ENCODE results near the gene TP73. TPM values are rescaled to one million over a fixed set of nuclear protein-coding genes. Genes with fewer than 3 reads are reported as not detected.
A peak's percentile ranks its signal among the peaks of the same experiment; 100 is the strongest.

TP73 gene
- total RNA-seq, 5 donors from 2014 or later (not counting 1 experiment from before 2014, with no cell fraction given): 0.12 to 0.21 (median 0.18) TPM; not detected in 1

GRCh38 chr1:3695326-3696217 lies 43.3 kb downstream of the TP73 start:
- ATAC-seq (replicated peaks in 1 of 4): peak; percentile 47 to 68 (median 56)
- peak in 20 of 35 experiments; percentile 5 to 38 (median 21) for DNase-seq
- Mint-ChIP-seq H3K4me1 (peaks cover 0 to 2% (median 0%) of the 10 kb centered on the region in 3 donors), H3K27me3 (peaks cover 7 to 18% of the 10 kb centered on the region in 2 donors), H3K4me3 (peak overlapping the region in 1 of 3 donors; percentile 50), H3K9me3 (no peaks in the 10 kb centered on the region), H3K36me3 (no peaks in the 10 kb centered on the region), H3K27ac (no peak overlapping the region)
- ChIA-PET POLR2A (no interaction called here), CTCF (interaction anchor here in 1 of 2 donors (0.6 kb wide), 1 partner anchor 29 kb away, joined by 4 read pairs; no protein-coding TSS in a partner anchor)
- Histone ChIP-seq H3K36me3 (ENCODE audit: control insufficient read depth in 2 of 2, extremely low read depth in 1 of 2, insufficient read depth in 1 of 2, low read length in 1 of 2) (no peaks in the 10 kb centered on the region), H3K4me1 (ENCODE audit: control insufficient read depth in 1 of 2, extremely low read depth in 1 of 2, insufficient read depth in 2 of 2, low read length in 2 of 2) (peaks cover 0 to 8% of the 10 kb centered on the region in 2 experiments), H3K9me3 (no peaks in the 10 kb centered on the region), H3K27me3 (replicated peaks in 1 of 2; ENCODE audit: control insufficient read depth in 2 of 2, extremely low read depth in 1 of 2, insufficient read depth in 2 of 2, low read length in 1 of 2) (peaks cover 0 to 51% of the 10 kb centered on the region in 2 experiments), H3K27ac (ENCODE audit: low read length) (no peak overlapping the region), H3K4me3 (ENCODE audit: control insufficient read depth in 1 of 2, extremely low read depth in 1 of 2, low read length in 1 of 2) (no peak overlapping the region)
- 50% methylated on average over 33 of the region's 33 CpGs for WGBS (ENCODE audit: insufficient coverage)

- Histone ChIP-seq H3K9me3 (no peaks in the 10 kb centered on the region), H3K4me3 (ENCODE audit: control insufficient read depth in 1 of 2, extremely low read depth in 1 of 2, low read length in 1 of 2) (no peak overlapping the region), H3K36me3 (ENCODE audit: control insufficient read depth in 2 of 2, extremely low read depth in 1 of 2, insufficient read depth in 1 of 2, low read length in 1 of 2) (no peaks in the 10 kb centered on the region), H3K27me3 (replicated peaks in 1 of 2; ENCODE audit: control insufficient read depth in 2 of 2, extremely low read depth in 1 of 2, insufficient read depth in 2 of 2, low read length in 1 of 2) (peaks cover 0 to 53% of the 10 kb centered on the region in 2 experiments), H3K27ac (ENCODE audit: low read length) (no peak overlapping the region), H3K4me1 (ENCODE audit: control insufficient read depth in 1 of 2, extremely low read depth in 1 of 2, insufficient read depth in 2 of 2, low read length in 2 of 2) (peaks cover 0 to 8% of the 10 kb centered on the region in 2 experiments)
- Mint-ChIP-seq H3K9me3 (no peaks in the 10 kb centered on the region), H3K27me3 (peaks cover 7 to 18% of the 10 kb centered on the region in 2 donors), H3K4me3 (no peak overlapping the region), H3K36me3 (no peaks in the 10 kb centered on the region), H3K4me1 (peaks cover 0 to 2% (median 0%) of the 10 kb centered on the region in 3 donors), H3K27ac (no peak overlapping the region)
- CTCF ChIA-PET: no interaction called here
- DNase-seq: no peak
- POLR2A ChIA-PET: no interaction called here
- ATAC-seq (replicated peaks in 1 of 4): no peak
- 89% methylated on average over 5 of the region's 9 CpGs for WGBS (ENCODE audit: insufficient coverage)
These were observed 44.4 kb downstream of the TP73 start for GRCh38 chr1:3696689-3697088.

GRCh38 chr1:3697104-3697503 lies 44.8 kb downstream of the TP73 start:
- peaks cover 0 to 8% of the 10 kb centered on the region in 2 experiments for H3K4me1 ChIP-seq (ENCODE audit: control insufficient read depth in 1 of 2, extremely low read depth in 1 of 2, insufficient read depth in 2 of 2, low read length in 2 of 2)
- no peaks in the 10 kb centered on the region for H3K9me3 Mint-ChIP-seq
- no peaks in the 10 kb centered on the region for H3K36me3 Mint-ChIP-seq
- H3K36me3 ChIP-seq (ENCODE audit: control insufficient read depth in 2 of 2, extremely low read depth in 1 of 2, insufficient read depth in 1 of 2, low read length in 1 of 2): no peaks in the 10 kb centered on the region
- H3K27me3 ChIP-seq (replicated peaks in 1 of 2; ENCODE audit: control insufficient read depth in 2 of 2, extremely low read depth in 1 of 2, insufficient read depth in 2 of 2, low read length in 1 of 2): peaks cover 0 to 53% of the 10 kb centered on the region in 2 experiments
- WGBS (ENCODE audit: insufficient coverage): 86% methylated on average over 16 of the region's 22 CpGs
- no peak overlapping the region for H3K27ac ChIP-seq (ENCODE audit: low read length)
- ATAC-seq (replicated peaks in 1 of 4) (no peak), DNase-seq (no peak)
- no peak overlapping the region for H3K27ac Mint-ChIP-seq
- H3K4me3 Mint-ChIP-seq: no peak overlapping the region
- H3K9me3 ChIP-seq: no peaks in the 10 kb centered on the region
- ChIA-PET CTCF (no interaction called here), POLR2A (no interaction called here)
- H3K4me1 Mint-ChIP-seq: peaks cover 0 to 2% (median 0%) of the 10 kb centered on the region in 3 donors
- no peak overlapping the region for H3K4me3 ChIP-seq (ENCODE audit: control insufficient read depth in 1 of 2, extremely low read depth in 1 of 2, low read length in 1 of 2)
- peaks cover 7 to 18% of the 10 kb centered on the region in 2 donors for H3K27me3 Mint-ChIP-seq

GRCh38 chr1:3697810-3698209 lies 45.5 kb downstream of the TP73 start:
- Histone ChIP-seq H3K4me1 (ENCODE audit: control insufficient read depth in 1 of 2, extremely low read depth in 1 of 2, insufficient read depth in 2 of 2, low read length in 2 of 2) (peaks cover 0 to 8% of the 10 kb centered on the region in 2 experiments), H3K4me3 (ENCODE audit: control insufficient read depth in 1 of 2, extremely low read depth in 1 of 2, low read length in 1 of 2) (no peak overlapping the region), H3K27ac (ENCODE audit: low read length) (no peak overlapping the region), H3K36me3 (ENCODE audit: control insufficient read depth in 2 of 2, extremely low read depth in 1 of 2, insufficient read depth in 1 of 2, low read length in 1 of 2) (no peaks in the 10 kb centered on the region), H3K9me3 (no peaks in the 10 kb centered on the region), H3K27me3 (replicated peaks in 1 of 2; ENCODE audit: control insufficient read depth in 2 of 2, extremely low read depth in 1 of 2, insufficient read depth in 2 of 2, low read length in 1 of 2) (peaks cover 0 to 53% of the 10 kb centered on the region in 2 experiments)
- WGBS (ENCODE audit: insufficient coverage): 84% methylated on average over 12 of the region's 12 CpGs
- Mint-ChIP-seq H3K36me3 (no peaks in the 10 kb centered on the region), H3K27ac (no peak overlapping the region), H3K27me3 (peaks cover 7 to 18% of the 10 kb centered on the region in 2 donors), H3K4me1 (peaks cover 0 to 2% (median 0%) of the 10 kb centered on the region in 3 donors), H3K4me3 (no peak overlapping the region), H3K9me3 (no peaks in the 10 kb centered on the region)
- ChIA-PET POLR2A (no interaction called here), CTCF (no interaction called here)
- ATAC-seq (replicated peaks in 1 of 4) (no peak), DNase-seq (no peak)

GRCh38 chr1:3698660-3699408 lies 46.5 kb downstream of the TP73 start:
- no peak overlapping the region for H3K4me3 Mint-ChIP-seq
- H3K4me3 ChIP-seq (ENCODE audit: control insufficient read depth in 1 of 2, extremely low read depth in 1 of 2, low read length in 1 of 2): no peak overlapping the region
- H3K27ac ChIP-seq (ENCODE audit: low read length): no peak overlapping the region
- H3K27ac Mint-ChIP-seq: no peak overlapping the region
- no peaks in the 10 kb centered on the region for H3K9me3 ChIP-seq
- no peaks in the 10 kb centered on the region for H3K36me3 Mint-ChIP-seq
- 85% methylated on average over 18 of the region's 29 CpGs for WGBS (ENCODE audit: insufficient coverage)
- H3K4me1 Mint-ChIP-seq: peaks cover 0 to 5% (median 0%) of the 10 kb centered on the region in 3 donors
- no peaks in the 10 kb centered on the region for H3K9me3 Mint-ChIP-seq
- ATAC-seq (replicated peaks in 1 of 4) (no peak), DNase-seq (no peak)
- no peaks in the 10 kb centered on the region for H3K36me3 ChIP-seq (ENCODE audit: control insufficient read depth in 2 of 2, extremely low read depth in 1 of 2, insufficient read depth in 1 of 2, low read length in 1 of 2)
- H3K27me3 Mint-ChIP-seq: peaks cover 7 to 18% of the 10 kb centered on the region in 2 donors
- POLR2A ChIA-PET: no interaction called here
- H3K4me1 ChIP-seq (ENCODE audit: control insufficient read depth in 1 of 2, extremely low read depth in 1 of 2, insufficient read depth in 2 of 2, low read length in 2 of 2): peaks cover 0 to 8% of the 10 kb centered on the region in 2 experiments
- CTCF ChIA-PET: no interaction called here
- peaks cover 0 to 60% of the 10 kb centered on the region in 2 experiments for H3K27me3 ChIP-seq (replicated peaks in 1 of 2; ENCODE audit: control insufficient read depth in 2 of 2, extremely low read depth in 1 of 2, insufficient read depth in 2 of 2, low read length in 1 of 2)

- ATAC-seq (replicated peaks in 1 of 4) (no peak), DNase-seq (no peak)
- H3K36me3 ChIP-seq (ENCODE audit: control insufficient read depth in 2 of 2, extremely low read depth in 1 of 2, insufficient read depth in 1 of 2, low read length in 1 of 2): no peaks in the 10 kb centered on the region
- peaks cover 5 to 9% (median 6%) of the 10 kb centered on the region in 3 donors for H3K4me1 Mint-ChIP-seq
- peaks cover 7 to 18% of the 10 kb centered on the region in 2 donors for H3K27me3 Mint-ChIP-seq
- H3K4me1 ChIP-seq (ENCODE audit: control insufficient read depth in 1 of 2, extremely low read depth in 1 of 2, insufficient read depth in 2 of 2, low read length in 2 of 2): peaks cover 0 to 15% of the 10 kb centered on the region in 2 experiments
- no peaks in the 10 kb centered on the region for H3K9me3 Mint-ChIP-seq
- CTCF ChIA-PET: no interaction called here
- POLR2A ChIA-PET: no interaction called here
- no peak overlapping the region for H3K4me3 Mint-ChIP-seq
- no peak overlapping the region for H3K27ac Mint-ChIP-seq
- no peak overlapping the region for H3K4me3 ChIP-seq (ENCODE audit: control insufficient read depth in 1 of 2, extremely low read depth in 1 of 2, low read length in 1 of 2)
- no peaks in the 10 kb centered on the region for H3K36me3 Mint-ChIP-seq
- no peaks in the 10 kb centered on the region for H3K9me3 ChIP-seq
- 64% methylated on average over 18 of the region's 18 CpGs for WGBS (ENCODE audit: insufficient coverage)
- no peak overlapping the region for H3K27ac ChIP-seq (ENCODE audit: low read length)
- peaks cover 0 to 67% of the 10 kb centered on the region in 2 experiments for H3K27me3 ChIP-seq (replicated peaks in 1 of 2; ENCODE audit: control insufficient read depth in 2 of 2, extremely low read depth in 1 of 2, insufficient read depth in 2 of 2, low read length in 1 of 2)
These were observed 47.3 kb downstream of the TP73 start for GRCh38 chr1:3699596-3699995.
